ENCODE measurements around the gene PPM1B. TPM values are rescaled to one million over a fixed set of nuclear protein-coding genes. Genes with fewer than 3 reads are reported as not detected.
A peak's percentile ranks its signal among the peaks of the same experiment; 100 is the strongest.

PPM1B gene
- total and polyA plus RNA-seq, 2 of the 13 experiments (the other 11 are each of a cell fraction or from before 2014, with no cell fraction given), result 24.4 to 25.0 TPM

DNA sequence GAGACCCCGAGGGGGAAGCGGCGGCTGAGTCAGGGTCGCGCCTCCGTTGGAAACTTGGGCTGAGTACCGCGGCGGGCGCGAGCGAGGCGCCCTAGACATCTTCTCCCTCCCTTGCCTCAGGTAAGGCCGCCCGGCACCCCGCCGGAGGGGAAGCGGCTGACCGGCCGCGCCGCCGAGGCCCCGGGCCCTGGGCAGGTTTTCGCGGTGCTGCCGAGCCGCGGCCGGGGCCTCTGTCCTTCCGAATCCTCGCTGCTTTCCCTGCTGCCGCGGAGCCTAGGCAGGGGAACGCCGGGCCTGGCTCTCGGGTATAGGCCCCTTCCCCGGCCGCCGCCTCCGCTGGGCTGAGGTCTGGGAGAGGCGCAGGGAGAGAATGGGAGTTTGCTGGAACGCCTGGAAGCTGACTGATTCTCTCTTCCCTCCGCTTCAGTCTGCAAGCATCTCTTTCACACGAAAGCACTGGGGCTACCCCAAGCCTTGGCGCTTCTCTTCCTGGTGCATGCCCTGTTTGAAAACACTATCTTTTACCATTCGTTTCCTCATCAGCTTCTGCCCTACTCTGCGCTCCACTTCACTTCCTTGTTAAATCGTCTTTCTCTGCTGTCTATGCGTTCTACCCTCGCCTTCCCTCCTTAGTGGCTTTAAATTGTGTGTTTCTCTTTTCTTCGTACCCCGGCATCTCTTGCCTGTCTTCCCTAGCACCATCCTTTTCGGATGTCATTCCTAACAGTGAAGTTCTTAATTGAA is 652 bp downstream of the PPM1B start (continued):
- TF ChIP-seq, protein P1, sequence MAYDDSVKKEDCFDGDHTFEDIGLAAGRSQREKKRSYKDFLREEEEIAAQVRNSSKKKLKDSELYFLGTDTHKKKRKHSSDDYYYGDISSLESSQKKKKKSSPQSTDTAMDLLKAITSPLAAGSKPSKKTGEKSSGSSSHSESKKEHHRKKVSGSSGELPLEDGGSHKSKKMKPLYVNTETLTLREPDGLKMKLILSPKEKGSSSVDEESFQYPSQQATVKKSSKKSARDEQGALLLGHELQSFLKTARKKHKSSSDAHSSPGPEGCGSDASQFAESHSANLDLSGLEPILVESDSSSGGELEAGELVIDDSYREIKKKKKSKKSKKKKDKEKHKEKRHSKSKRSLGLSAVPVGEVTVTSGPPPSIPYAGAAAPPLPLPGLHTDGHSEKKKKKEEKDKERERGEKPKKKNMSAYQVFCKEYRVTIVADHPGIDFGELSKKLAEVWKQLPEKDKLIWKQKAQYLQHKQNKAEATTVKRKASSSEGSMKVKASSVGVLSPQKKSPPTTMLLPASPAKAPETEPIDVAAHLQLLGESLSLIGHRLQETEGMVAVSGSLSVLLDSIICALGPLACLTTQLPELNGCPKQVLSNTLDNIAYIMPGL (CRISPR knock-in tag; IDR thresholded peaks at IDR 0.05; ENCODE audit: borderline replicate concordance in 1 of 2, low read depth in 1 of 2), result peak in 1 of 2 experiments; percentile 62; a peak in 1 of 4 replicates
- TF ChIP-seq KLF12 (CRISPR knock-in tag; IDR thresholded peaks at IDR 0.05; ENCODE audit: borderline replicate concordance) (peak; percentile 25; the same call in 1 of the 2 replicates), ZNF777 (CRISPR knock-in tag; IDR thresholded peaks at IDR 0.05) (0 out of 2 replicates have a peak, but pooled peaks have one; percentile 6), ZSCAN20 (CRISPR knock-in tag; IDR thresholded peaks at IDR 0.05; ENCODE audit: borderline replicate concordance) (no peak), YY1 (IDR thresholded peaks at IDR 0.05; ENCODE audit: insufficient read depth, insufficient replicate concordance, low read depth, low read length) (no peak), JDP2 (CRISPR knock-in tag; IDR thresholded peaks at IDR 0.05; ENCODE audit: borderline replicate concordance) (no peak), MAF1 (CRISPR knock-in tag; IDR thresholded peaks at IDR 0.05; ENCODE audit: borderline replicate concordance) (no peak), ZNF354B (CRISPR knock-in tag; IDR thresholded peaks at IDR 0.05) (0 out of 2 replicates have a peak, but pooled peaks have one; percentile 20), TCF12 (IDR thresholded peaks at IDR 0.05) (no peak), TCF12 (CRISPR knock-in tag; IDR thresholded peaks at IDR 0.05) (no peak; the same call in 1 of the 2 replicates), NCOA1 (CRISPR knock-in tag; IDR thresholded peaks at IDR 0.05) (peak; percentile 63; the same call in 1 of the 2 replicates), SIN3A (IDR thresholded peaks at IDR 0.05; ENCODE audit: borderline replicate concordance, low read depth, low read length) (peak; percentile 63; the same call in 1 of the 2 replicates), SIX4 (CRISPR knock-in tag; IDR thresholded peaks at IDR 0.05) (no peak)
- TF ChIP-seq, protein P2, sequence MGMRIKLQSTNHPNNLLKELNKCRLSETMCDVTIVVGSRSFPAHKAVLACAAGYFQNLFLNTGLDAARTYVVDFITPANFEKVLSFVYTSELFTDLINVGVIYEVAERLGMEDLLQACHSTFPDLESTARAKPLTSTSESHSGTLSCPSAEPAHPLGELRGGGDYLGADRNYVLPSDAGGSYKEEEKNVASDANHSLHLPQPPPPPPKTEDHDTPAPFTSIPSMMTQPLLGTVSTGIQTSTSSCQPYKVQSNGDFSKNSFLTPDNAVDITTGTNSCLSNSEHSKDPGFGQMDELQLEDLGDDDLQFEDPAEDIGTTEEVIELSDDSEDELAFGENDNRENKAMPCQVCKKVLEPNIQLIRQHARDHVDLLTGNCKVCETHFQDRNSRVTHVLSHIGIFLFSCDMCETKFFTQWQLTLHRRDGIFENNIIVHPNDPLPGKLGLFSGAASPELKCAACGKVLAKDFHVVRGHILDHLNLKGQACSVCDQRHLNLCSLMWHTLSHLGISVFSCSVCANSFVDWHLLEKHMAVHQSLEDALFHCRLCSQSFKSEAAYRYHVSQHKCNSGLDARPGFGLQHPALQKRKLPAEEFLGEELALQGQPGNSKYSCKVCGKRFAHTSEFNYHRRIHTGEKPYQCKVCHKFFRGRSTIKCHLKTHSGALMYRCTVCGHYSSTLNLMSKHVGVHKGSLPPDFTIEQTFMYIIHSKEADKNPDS (CRISPR knock-in tag; IDR thresholded peaks at IDR 0.05), result no peak
- TF ChIP-seq, protein P3, sequence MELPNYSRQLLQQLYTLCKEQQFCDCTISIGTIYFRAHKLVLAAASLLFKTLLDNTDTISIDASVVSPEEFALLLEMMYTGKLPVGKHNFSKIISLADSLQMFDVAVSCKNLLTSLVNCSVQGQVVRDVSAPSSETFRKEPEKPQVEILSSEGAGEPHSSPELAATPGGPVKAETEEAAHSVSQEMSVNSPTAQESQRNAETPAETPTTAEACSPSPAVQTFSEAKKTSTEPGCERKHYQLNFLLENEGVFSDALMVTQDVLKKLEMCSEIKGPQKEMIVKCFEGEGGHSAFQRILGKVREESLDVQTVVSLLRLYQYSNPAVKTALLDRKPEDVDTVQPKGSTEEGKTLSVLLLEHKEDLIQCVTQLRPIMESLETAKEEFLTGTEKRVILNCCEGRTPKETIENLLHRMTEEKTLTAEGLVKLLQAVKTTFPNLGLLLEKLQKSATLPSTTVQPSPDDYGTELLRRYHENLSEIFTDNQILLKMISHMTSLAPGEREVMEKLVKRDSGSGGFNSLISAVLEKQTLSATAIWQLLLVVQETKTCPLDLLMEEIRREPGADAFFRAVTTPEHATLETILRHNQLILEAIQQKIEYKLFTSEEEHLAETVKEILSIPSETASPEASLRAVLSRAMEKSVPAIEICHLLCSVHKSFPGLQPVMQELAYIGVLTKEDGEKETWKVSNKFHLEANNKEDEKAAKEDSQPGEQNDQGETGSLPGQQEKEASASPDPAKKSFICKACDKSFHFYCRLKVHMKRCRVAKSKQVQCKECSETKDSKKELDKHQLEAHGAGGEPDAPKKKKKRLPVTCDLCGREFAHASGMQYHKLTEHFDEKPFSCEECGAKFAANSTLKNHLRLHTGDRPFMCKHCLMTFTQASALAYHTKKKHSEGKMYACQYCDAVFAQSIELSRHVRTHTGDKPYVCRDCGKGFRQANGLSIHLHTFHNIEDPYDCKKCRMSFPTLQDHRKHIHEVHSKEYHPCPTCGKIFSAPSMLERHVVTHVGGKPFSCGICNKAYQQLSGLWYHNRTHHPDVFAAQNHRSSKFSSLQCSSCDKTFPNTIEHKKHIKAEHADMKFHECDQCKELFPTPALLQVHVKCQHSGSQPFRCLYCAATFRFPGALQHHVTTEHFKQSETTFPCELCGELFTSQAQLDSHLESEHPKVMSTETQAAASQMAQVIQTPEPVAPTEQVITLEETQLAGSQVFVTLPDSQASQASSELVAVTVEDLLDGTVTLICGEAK (IDR thresholded peaks at IDR 0.05), result no peak
- TF ChIP-seq, protein P3 (CRISPR knock-in tag; IDR thresholded peaks at IDR 0.05), result peak; percentile 9; the same call in 1 of the 2 replicates
